Activated gamma-delta T cell treated with anti-CD3 and anti-CD28 coated beads, Interleukin-2, amount 50 U/mL, for 16 hours (primary cell): ENCODE results near the gene C7orf25.
"Not testable (repeated sequence)": the region's sequence is repeated elsewhere in the genome, so short reads cannot be mapped to it uniquely, and the experiment has no call there.

Experiments used
- DNase-seq: peaks from one replicate; pipeline ENCODE4 v3.0.0-alpha.2; 2020; ENCODE audit warnings: low read depth

The C7orf25 gene

GRCh38 chr7:42929449-42929848, 17.6 kb upstream of the C7orf25 start:
- no peak for DNase-seq

- no peak for DNase-seq
Observed at GRCh38 chr7:42928754-42929153, 16.9 kb upstream of the C7orf25 start.

- DNase-seq, result no peak
Observed at GRCh38 chr7:42926204-42926603, 14.3 kb upstream of the C7orf25 start.

- no peak for DNase-seq
Observed at GRCh38 chr7:42925630-42926029, 13.8 kb upstream of the C7orf25 start.

- DNase-seq, result no peak
Observed at GRCh38 chr7:42924223-42924838, 12.5 kb upstream of the C7orf25 start.

GRCh38 chr7:42922017-42922753, 10.3 kb upstream of the C7orf25 start:
- no peak for DNase-seq

GRCh38 chr7:42915356-42915755, 3.5 kb upstream of the C7orf25 start:
- no peak for DNase-seq

GRCh38 chr7:42914421-42915045, 2.7 kb upstream of the C7orf25 start:
- no peak for DNase-seq

- DNase-seq, result no peak
Observed at GRCh38 chr7:42914009-42914408, 2.1 kb upstream of the C7orf25 start.

- DNase-seq, result no peak
Observed at GRCh38 chr7:42913591-42913990, 1.7 kb upstream of the C7orf25 start.

GRCh38 chr7:42910306-42910705, 1.6 kb downstream of the C7orf25 start:
- no peak for DNase-seq

GRCh38 chr7:42907316-42907715, 4.6 kb downstream of the C7orf25 start:
- DNase-seq, result no peak

GRCh38 chr7:42906181-42906580, 5.7 kb downstream of the C7orf25 start:
- DNase-seq, result no peak

GRCh38 chr7:42902331-42902730, 9.5 kb downstream of the C7orf25 start:
- DNase-seq, result no peak

GRCh38 chr7:42900842-42901241, 11.0 kb downstream of the C7orf25 start:
- no peak for DNase-seq

GRCh38 chr7:42893346-42894240, 18.3 kb downstream of the C7orf25 start:
- DNase-seq, result no peak

GRCh38 chr7:42886893-42887505, 24.9 kb downstream of the C7orf25 start:
- no peak for DNase-seq

- no peak for DNase-seq
Observed at GRCh38 chr7:42886129-42886528, 25.7 kb downstream of the C7orf25 start.

GRCh38 chr7:42885183-42885582, 26.7 kb downstream of the C7orf25 start:
- not testable (repeated sequence) for DNase-seq

- no peak for DNase-seq
Observed at GRCh38 chr7:42883950-42884349, 27.9 kb downstream of the C7orf25 start.

GRCh38 chr7:42880392-42880791, 31.5 kb downstream of the C7orf25 start:
- DNase-seq, result no peak

GRCh38 chr7:42878303-42878702, 33.6 kb downstream of the C7orf25 start:
- no peak for DNase-seq
